Upper lobe of left lung (tissue), 6 donors: Measurements from ENCODE around the gene ZBTB16. TPM values are rescaled to one million over a fixed set of nuclear protein-coding genes. Genes with fewer than 3 reads are reported as not detected.

Experiments used
- ATAC-seq, 2 donors: fragments of 200-7000 bp; cut with Tn5 transposase; one replicate each; pipeline ENCODE4 v1.9.1; 2022; ENCODE audit warnings: mild to moderate bottlenecking in 2 of 2, moderate library complexity in 2 of 2; ENCODE audit not compliant: low FRiP score in 2 of 2
- DNase-seq, 2 donors: peaks; one replicate each; pipeline ENCODE4 v3.0.0-alpha.2; 2019 to 2020
- H3K27ac ChIP-seq, 4 donors: fragments of 200-600 bp; sonication (generic); one replicate each; pipeline ENCODE4 v1.5.1; 2016 to 2019
- H3K27me3 ChIP-seq, 4 donors: fragments of 200-600 bp; sonication (generic); one replicate each; pipeline ENCODE4 v1.5.1; 2017 to 2019
- H3K36me3 ChIP-seq, 4 donors: fragments of 200-600 bp; sonication (generic); one replicate each; pipeline ENCODE4 v1.5.1; 2016 to 2019
- H3K4me1 ChIP-seq, 4 donors: fragments of 200-600 bp; sonication (generic); one replicate each; pipeline ENCODE4 v1.5.1; 2018 to 2019
- H3K4me3 ChIP-seq, 4 donors: fragments of 200-600 bp; sonication (generic); one replicate each; pipeline ENCODE4 v1.5.1; 2017 to 2019; ENCODE audit warnings: mild to moderate bottlenecking in 2 of 4, moderate library complexity in 1 of 4
- H3K9me3 ChIP-seq, 4 donors: fragments of 200-600 bp; sonication (generic); one replicate each; pipeline ENCODE4 v1.5.1; 2018 to 2019
- CTCF ChIP-seq, 6 experiments: fragments of 450-650 bp in 4 of 6; fragments of 200-600 bp in 2 of 6; sonication (generic) in 2 of 6; IDR thresholded peaks; one replicate each; pipeline ENCODE4 v1.5.1; 2016 to 2019; ENCODE audit warnings: antibody characterized with exemption in 6 of 6
- EP300 ChIP-seq, 4 donors: sonication (generic); formaldehyde crosslinking; IDR thresholded peaks; one replicate each; pipeline ENCODE4 v1.5.1; 2017; ENCODE audit warnings: antibody characterized with exemption in 4 of 4, control low read depth in 2 of 4
- POLR2A ChIP-seq, 4 donors: fragments of 450-650 bp; IDR thresholded peaks; one replicate each; pipeline ENCODE4 v1.5.1; 2016 to 2017; ENCODE audit warnings: antibody characterized with exemption in 4 of 4, mild to moderate bottlenecking in 2 of 4
- POLR2AphosphoS5 ChIP-seq, 2 donors: sonication (generic); formaldehyde crosslinking; IDR thresholded peaks; one replicate each; pipeline ENCODE4 v1.5.1; 2017; ENCODE audit warnings: antibody characterized with exemption in 2 of 2
- WGBS, 2 donors: methylation state at CpG; one replicate each; pipeline ENCODE4 v1.1.5; 2017 to 2018; 5-methylcytosine and 5-hydroxymethylcytosine counted together
- total RNA-seq, 6 donors: library from RNA; depleted of rRNA in 4 of 6; stranded (reverse); fragments of >200 nt in 4 of 6; gene quantifications; one replicate each; pipeline versions ENCODE4 v1.1.0 to v1.2.1, GENCODE V29; 2016 to 2021
- donor health status: DM: no; HTN: no; CAD: no; lungs with moderate emphysema.
- donor health status: DM: no; HTN: yes; CAD: no; lungs with severe emphysema.

The ZBTB16 gene
- total RNA-seq, 6 donors from 2014 or later = 110 to 584 (median 179) TPM

GRCh38 chr11:114061681-114062049 is 2.2 kb downstream of the ZBTB16 start:
- H3K27ac ChIP-seq = peak overlapping the region; percentile 94 to 99 (median 96)
- H3K4me3 ChIP-seq = peak overlapping the region; percentile 74 to 92 (median 80)
- H3K27me3 ChIP-seq = no peaks in the 10 kb centered on the region
- peaks cover 56 to 75% (median 64%) of the 10 kb centered on the region in 4 donors for H3K4me1 ChIP-seq
- peaks cover 29 to 52% (median 35%) of the 10 kb centered on the region in 4 donors for H3K36me3 ChIP-seq
- ATAC-seq (no peak), DNase-seq (peak in 1 of 2 donors; percentile 61)
- peak in 1 of 4 donors; percentile 53 for TF ChIP-seq POLR2A (IDR thresholded peaks at IDR 0.05)
- TF ChIP-seq CTCF (IDR thresholded peaks at IDR 0.05) = no peak
- TF ChIP-seq POLR2AphosphoS5 (IDR thresholded peaks at IDR 0.05) = peak; percentile 7 to 26
- TF ChIP-seq EP300 (IDR thresholded peaks at IDR 0.05) = no peak
- no peaks in the 10 kb centered on the region for H3K9me3 ChIP-seq
- 18 to 21% methylated on average over 7 of the region's 7 CpGs for WGBS, 2 donors

GRCh38 chr11:114062272-114062671 is 2.8 kb downstream of the ZBTB16 start:
- 90 to 96% methylated on average over 9 of the region's 9 CpGs for WGBS, 2 donors

GRCh38 chr11:114063149-114063828 is 3.8 kb downstream of the ZBTB16 start:
- TF ChIP-seq EP300 (IDR thresholded peaks at IDR 0.05) (no peak), POLR2A (IDR thresholded peaks at IDR 0.05) (no peak), CTCF (IDR thresholded peaks at IDR 0.05) (no peak), POLR2AphosphoS5 (IDR thresholded peaks at IDR 0.05) (no peak)
- Histone ChIP-seq H3K4me3 (peak overlapping the region; percentile 10 to 92 (median 80)), H3K27ac (peak overlapping the region in 3 of 4 donors; percentile 95 to 99 (median 98)), H3K9me3 (no peaks in the 10 kb centered on the region), H3K27me3 (no peaks in the 10 kb centered on the region), H3K4me1 (peaks cover 58 to 76% (median 71%) of the 10 kb centered on the region in 4 donors), H3K36me3 (peaks cover 38 to 68% (median 50%) of the 10 kb centered on the region in 4 donors)
- DNase-seq (peak in 1 of 2 donors; percentile 61), ATAC-seq (no peak)
- 94 to 96% methylated on average over 22 to 26 of the region's 26 CpGs for WGBS, 2 donors

More at GRCh38 chr11:114062272-114062671, 2.8 kb downstream of the ZBTB16 start:
- peak overlapping the region; percentile 74 to 92 (median 80) for H3K4me3 ChIP-seq
- TF ChIP-seq POLR2A (IDR thresholded peaks at IDR 0.05) = peak in 1 of 4 donors; percentile 10
- TF ChIP-seq POLR2AphosphoS5 (IDR thresholded peaks at IDR 0.05) = no peak
- TF ChIP-seq CTCF (IDR thresholded peaks at IDR 0.05) = no peak
- no peaks in the 10 kb centered on the region for H3K27me3 ChIP-seq
- H3K4me1 ChIP-seq = peaks cover 58 to 78% (median 68%) of the 10 kb centered on the region in 4 donors
- H3K9me3 ChIP-seq = no peaks in the 10 kb centered on the region
- ATAC-seq (no peak), DNase-seq (no peak)
- peaks cover 31 to 58% (median 41%) of the 10 kb centered on the region in 4 donors for H3K36me3 ChIP-seq
- peak overlapping the region; percentile 94 to 99 (median 96) for H3K27ac ChIP-seq

- no peak for ATAC-seq
- TF ChIP-seq POLR2A (IDR thresholded peaks at IDR 0.05) = no peak
- no peak for TF ChIP-seq CTCF (IDR thresholded peaks at IDR 0.05)
- 95 to 96% methylated on average over 8 of the region's 8 CpGs for WGBS, 2 donors
- H3K4me3 ChIP-seq = peak overlapping the region; percentile 10 to 92 (median 80)
- H3K36me3 ChIP-seq = peaks cover 43 to 73% (median 56%) of the 10 kb centered on the region in 4 donors
- H3K4me1 ChIP-seq = peaks cover 58 to 76% (median 71%) of the 10 kb centered on the region in 4 donors
- peak overlapping the region in 3 of 4 donors; percentile 95 to 99 (median 98) for H3K27ac ChIP-seq
- DNase-seq = peak in 1 of 2 donors; percentile 49
- no peaks in the 10 kb centered on the region for H3K9me3 ChIP-seq
- no peaks in the 10 kb centered on the region for H3K27me3 ChIP-seq
Observed at GRCh38 chr11:114063829-114064201, 4.3 kb downstream of the ZBTB16 start.
